GM21825 (cell line): ENCODE measurements around the gene ADIRF.

Source experiments
- ATAC-seq: cut with Tn5 transposase; IDR thresholded peaks from one replicate; pipeline ENCODE4 v1.9.1; 2021; ENCODE audit warnings: mild to moderate bottlenecking, moderate library complexity; ENCODE audit not compliant: unreplicated experiment

The ADIRF gene

DNA sequence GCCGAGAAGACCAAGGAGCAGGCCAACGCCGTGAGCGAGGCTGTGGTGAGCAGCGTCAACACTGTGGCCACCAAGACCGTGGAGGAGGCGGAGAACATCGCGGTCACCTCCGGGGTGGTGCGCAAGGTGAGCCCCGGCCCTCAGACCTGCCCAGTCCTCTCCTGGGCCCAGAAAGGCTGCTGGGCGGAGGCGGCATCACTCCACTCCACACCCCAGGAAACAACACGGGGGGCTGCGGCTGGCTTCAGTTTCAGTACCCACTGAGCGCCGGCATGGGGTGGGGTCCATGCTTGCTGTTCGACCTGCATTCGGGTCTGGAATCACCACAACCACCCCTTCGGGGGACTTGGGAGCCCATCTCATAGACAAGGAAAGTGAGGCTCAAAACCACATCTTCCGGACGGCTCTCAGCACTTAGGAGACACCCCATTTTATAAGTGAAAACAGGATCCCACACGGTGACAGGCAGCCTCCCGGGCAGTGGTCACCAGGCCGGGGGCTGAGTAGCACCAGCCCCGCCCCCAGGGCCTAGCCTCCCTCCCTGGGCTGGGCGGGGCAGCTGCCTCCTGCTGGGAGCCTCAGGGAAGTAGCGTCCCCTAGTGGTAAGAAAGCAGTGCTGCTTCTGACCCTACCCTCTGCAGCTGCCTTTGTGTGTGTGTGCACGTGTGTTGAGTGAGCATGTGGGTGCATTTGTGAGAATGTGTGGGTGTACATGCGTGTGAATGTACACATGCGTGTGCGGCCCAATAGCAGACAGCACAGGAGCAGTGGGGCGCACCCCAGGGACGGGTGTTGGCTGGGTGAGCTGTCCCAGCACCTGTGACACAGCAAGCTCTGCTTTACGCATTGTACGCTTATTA is 8.0 kb upstream of the ADIRF start:
- peak; percentile 58 for ATAC-seq

DNA sequence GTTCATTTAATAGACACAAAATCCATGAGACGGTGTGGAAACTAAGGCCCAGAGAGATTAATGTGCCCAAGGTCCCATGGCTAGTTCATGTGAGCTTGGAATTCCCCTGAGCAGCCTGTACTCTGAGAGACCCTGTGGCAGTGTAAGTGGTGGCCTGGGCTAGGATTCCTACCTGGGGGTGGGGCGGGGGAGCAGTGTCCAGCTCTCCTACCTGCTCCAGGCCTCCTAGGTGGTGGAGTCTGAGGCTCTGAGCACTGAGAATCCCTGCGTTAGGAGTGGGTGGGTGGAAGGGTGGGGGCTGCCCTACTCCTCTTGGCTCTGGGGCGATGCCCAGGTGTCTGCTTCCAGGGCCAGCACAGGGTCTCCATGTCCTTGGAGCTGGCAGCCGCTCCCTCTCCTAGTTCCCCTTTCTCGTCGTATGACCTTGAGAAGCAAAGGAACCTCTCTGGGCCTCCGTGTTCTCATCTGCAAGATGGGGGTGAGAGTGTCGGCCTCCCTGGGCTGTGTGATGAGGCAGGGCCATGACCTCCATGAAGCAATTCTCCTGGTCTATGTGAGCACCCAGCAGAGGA is 7.3 kb upstream of the ADIRF start:
- ATAC-seq, result no peak

DNA sequence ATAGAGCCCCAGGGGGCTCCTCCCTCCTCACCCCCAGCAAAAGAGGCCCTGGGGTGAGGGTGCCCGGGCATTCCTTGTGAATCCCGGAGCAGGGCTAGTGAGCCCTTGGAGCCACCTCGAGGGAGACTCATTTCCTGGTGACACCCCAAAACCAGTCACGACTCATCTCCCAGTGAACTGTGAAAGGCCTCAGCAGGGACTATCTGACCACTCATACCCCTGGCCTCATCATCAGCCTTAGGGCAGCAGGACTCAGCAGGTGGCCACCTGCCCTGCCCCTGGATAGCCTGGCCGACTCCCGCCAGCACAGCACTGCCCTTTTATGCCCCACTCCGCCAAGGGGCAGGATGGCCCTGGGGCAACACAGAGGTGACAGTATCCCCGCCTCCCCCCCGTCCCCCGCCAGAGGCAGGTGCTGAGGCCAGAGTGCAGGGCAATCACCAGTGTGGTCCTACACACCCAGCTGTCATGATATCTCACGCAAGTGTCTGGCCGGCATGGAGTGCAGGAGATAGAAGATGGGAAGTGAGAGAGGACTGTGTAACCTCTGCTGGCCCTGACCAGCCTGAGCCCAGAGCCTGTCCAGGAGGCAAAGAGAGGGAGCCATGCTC is 6.7 kb upstream of the ADIRF start:
- ATAC-seq, result no peak

DNA sequence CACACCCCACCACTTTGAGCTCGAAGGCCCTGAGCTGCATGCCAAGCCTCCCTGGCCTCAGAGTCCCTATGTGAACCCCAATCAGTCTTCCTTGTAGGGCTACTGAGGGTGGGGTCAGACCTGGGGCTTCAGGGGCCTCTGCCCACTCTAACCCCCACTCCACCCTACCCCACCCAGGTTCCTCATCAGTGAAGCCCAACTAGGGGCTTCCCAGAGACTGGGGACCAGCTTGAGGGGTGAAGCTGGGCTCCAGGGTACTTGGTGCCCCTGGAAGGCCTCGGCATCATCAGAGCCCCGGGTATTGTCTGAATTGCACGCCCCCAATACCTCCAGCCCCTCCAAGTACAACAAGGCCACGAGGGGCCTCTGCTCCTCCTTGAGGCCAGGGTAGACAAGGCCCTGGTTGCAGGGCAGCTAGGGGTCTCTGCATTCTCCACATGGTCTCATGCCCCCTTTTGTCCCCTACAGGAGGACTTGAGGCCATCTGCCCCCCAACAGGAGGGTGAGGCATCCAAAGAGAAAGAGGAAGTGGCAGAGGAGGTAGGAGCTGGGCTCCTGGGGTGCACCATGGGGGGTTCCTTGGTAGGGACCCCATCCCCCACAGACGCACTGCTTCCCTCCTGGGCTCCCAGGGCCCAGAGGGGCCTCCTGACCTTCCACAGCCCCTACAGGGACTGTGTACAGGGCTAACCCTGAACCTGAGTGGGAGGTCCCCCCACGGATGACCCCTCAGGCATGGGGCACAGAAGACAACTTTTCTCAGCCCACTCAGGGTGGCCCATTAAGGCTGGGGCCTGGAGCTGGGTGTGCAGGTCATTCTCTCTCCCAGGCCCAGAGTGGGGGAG is 5.9 kb upstream of the ADIRF start:
- no peak for ATAC-seq

DNA sequence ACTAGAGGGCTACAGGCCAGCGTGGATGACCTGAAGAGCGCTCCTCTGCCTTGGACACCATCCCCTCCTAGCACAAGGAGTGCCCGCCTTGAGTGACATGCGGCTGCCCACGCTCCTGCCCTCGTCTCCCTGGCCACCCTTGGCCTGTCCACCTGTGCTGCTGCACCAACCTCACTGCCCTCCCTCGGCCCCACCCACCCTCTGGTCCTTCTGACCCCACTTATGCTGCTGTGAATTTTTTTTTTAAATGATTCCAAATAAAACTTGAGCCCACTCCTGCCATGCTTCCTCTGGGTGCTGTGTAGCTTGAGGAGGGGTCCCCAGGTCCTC is 5.3 kb upstream of the ADIRF start:
- no peak for ATAC-seq

DNA sequence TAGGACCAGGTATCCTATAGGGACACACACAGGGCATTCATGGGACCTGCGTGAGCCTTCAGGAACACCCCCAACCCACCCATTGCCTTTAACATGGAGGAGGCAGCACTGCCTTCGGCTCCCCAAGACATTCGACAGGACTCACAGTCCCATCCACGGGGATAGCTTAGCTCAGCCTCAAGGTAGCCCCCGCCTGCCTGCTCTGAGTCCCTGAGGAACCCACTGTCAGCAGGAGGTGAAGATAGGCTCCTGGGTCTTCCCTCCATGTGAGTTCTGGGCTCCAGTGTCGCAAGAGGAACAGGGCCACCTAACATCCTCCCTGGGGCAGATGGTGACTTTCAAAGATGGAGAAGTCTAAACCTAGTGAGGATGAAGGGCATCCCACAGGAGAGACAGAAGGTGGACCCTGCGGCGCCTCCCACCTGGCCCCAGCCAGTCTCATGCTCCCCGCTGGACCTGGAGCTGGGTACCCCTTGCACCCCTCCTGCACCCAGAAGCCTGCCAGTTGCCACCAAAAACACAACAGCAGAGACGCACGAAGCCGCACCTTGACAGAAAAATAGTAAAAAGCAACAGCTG is 4.9 kb upstream of the ADIRF start:
- no peak for ATAC-seq

DNA sequence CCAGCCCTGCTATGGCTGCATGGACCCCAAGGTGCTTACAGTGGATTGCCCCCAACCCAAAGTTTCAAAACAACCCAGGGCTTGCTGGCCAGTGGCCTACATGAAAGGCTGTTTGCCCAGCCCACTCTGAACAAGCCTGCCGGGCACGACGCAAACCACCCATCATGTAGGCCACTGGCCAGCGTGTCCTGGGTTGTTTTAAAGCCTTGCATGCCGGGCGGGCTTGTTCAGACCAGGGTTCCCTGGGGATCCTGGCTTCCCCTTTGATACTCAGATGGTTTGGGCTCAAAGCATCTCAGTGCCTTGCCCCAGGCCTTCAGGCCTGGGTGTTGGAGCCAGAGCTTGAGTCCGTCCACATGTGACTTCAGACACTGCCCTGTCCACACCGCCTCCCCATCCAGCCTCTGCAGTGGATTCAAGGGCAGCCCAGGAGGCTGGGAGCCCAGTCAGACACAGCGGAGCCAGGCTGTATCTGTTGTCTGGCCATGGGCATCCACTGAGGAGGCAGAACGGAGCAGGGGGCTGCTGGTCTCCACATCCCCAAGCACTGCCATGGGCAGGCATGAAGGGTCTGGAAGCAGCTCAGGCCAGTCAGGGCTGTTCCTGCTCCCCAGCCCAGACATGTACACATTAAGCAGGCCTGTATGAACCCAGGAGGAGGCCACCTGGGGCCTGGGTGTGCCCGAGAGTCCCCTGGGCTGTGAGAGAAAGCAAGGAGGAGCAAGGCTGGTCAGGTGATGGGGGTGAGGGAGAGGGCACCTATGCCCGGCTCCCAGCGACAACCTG is 4.0 kb upstream of the ADIRF start:
- ATAC-seq, result no peak

DNA sequence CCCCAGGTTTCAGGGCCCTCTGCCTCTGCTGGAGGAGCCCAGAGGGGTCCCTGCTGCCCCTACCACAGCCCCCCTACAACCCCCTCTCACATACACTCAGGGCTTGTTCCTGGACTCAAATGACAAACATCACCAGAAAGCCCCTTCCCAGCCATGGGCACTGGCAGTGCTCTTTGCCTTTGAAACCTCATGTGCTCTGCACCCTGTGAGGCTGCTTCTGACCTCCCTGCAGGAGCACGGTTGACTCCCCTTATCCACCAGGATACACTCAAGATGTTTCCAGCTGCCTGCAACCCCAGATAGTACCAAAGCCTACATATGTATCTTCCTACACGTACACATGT is 3.5 kb upstream of the ADIRF start:
- ATAC-seq, result no peak

DNA sequence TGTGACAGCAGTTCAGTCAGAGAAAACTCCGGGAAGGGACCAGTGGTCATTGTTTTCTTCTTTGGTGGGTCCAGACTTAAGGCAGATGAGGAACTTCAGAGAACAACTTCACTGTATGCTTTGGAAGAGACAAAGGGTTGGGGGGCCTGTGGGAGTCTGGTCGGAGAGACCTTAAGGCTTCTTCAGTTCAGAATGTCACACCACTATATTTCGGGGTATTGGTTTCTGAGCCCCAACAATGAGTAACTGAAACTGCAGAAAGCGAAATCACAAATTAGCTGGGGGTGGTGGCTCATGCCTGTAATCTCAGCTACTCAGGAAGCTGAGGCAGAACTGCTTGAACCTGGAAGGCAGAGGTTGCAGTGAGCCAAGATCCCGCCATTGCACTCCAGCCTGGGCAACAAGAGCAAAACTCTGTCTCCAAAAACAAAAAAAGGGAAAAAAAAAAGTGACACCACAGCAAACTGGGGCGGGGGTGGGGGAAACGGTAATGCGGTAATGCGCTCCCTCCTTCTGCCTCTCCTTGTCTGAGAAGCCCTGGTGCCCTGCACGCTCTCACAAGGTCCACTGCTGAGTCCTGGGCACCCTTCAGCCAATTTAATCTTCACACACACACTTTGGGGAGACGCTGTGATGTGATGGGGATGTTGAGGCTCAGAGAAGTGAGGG is 2.2 kb upstream of the ADIRF start:
- no peak for ATAC-seq

DNA sequence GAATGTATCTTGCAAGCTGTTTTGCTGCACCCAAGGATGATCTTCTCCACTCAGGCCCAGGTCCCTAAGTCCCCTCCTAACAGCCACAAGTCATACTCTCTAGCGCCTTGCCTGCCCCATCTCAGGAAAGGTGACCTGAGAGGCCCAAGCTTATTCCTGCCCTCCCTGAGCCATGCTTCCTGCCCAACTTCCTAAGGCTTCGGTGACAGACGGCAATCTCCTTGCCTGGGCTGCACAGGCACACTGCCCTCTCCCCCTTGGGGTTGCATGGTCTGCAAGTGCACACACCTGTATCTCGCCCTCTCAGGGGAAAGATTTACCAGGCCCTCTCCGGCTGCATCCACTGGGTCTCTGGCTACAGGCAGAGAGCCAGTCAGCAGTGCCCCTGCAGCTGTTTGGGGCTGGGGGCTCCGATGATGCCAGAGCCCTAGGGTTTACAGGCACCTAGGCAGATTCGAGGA is 771 bp upstream of the ADIRF start:
- ATAC-seq, result no peak

DNA sequence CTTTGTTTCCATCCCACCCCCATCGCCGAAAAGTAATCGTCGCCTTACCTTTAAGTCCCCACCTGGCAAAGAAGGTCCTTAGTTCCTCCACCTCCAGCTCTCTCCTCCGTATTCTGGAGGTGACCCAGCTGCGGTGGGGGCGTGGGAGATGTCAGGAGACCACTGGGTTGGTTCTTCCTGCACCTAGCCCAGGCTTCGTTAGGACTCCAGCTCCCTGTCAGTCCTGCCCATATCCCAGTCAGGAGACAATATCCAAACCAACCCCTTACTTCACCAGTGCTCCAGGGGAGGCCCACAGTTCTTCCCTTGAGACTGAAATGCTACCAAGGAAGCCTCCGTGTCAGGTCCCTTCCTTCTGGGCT is 693 bp downstream of the ADIRF start:
- ATAC-seq, result no peak

DNA sequence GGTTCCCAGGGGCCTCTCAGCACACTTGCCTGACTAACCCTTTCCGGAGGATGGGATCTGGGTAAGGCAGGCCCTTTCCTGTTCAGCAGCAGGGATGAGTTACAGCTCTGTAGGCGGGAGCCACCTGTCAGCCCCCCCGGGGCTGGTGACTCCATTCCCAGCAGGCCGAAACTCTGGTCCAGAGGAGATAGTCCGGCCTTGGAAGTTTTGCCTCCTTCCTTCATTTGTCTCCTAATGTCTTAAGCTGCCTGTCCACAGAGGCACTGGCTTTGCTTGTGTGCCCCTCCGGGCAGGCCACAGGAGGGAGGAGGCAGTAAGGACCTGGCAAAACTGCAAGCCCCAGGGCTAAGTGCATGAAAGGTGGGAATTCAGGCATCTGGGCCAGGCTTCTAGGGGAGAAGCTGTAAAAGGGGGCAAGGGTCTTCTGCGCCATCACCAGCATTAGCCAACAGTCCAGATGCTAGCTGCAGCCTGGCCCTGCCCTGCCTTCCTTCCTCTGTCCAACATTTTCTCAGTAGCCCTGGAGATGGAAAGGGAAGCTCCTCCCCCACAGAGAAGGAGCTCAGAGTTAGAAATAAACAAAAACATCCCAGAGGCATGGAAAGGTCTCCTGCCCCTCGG is 1.2 kb downstream of the ADIRF start:
- ATAC-seq, result no peak

DNA sequence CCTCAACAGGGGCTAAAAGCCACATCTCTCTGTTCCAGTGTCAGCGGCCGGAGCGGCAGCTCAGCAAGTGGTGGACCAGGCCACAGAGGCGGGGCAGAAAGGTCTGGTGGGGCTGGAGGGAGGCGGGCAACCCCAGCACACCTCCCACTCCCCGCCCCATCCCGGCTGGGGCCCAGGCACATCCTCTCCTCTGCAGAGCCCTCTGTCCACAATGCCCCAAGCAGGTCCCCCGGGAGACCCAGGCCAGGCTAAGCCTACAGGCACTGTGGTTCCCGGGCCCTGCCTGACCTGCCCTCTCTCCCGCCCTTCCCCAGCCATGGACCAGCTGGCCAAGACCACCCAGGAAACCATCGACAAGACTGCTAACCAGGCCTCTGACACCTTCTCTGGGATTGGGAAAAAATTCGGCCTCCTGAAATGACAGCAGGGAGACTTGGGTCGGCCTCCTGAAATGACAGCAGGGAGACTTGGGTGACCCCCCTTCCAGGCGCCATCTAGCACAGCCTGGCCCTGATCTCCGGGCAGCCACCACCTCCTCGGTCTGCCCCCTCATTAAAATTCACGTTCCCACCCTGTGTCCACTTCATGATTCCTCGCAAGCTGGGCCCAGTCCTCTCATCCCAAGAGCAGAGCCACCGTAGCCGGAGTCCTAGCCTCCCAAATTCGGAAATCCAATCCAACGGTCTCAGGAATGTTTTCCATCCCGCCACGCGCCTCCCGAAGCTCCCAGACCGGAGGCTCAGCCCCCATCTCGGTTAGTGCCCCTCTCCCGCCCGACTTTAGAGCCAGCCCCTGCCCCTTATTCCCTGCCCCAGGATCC is 2.1 kb downstream of the ADIRF start:
- ATAC-seq, result no peak

DNA sequence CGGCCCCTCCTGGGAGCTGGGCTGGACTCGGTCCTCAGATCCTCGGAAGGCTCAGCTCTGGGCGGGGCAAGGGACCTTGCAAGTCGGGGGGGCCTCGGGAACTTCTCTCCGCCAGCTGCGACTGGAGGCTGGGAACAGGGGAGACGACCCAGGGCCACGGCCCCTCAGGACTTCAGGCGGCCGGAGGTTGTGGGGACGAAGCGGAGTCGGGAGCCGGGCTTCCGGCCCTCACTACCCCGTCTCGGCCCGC is 2.6 kb downstream of the ADIRF start:
- ATAC-seq, result no peak

DNA sequence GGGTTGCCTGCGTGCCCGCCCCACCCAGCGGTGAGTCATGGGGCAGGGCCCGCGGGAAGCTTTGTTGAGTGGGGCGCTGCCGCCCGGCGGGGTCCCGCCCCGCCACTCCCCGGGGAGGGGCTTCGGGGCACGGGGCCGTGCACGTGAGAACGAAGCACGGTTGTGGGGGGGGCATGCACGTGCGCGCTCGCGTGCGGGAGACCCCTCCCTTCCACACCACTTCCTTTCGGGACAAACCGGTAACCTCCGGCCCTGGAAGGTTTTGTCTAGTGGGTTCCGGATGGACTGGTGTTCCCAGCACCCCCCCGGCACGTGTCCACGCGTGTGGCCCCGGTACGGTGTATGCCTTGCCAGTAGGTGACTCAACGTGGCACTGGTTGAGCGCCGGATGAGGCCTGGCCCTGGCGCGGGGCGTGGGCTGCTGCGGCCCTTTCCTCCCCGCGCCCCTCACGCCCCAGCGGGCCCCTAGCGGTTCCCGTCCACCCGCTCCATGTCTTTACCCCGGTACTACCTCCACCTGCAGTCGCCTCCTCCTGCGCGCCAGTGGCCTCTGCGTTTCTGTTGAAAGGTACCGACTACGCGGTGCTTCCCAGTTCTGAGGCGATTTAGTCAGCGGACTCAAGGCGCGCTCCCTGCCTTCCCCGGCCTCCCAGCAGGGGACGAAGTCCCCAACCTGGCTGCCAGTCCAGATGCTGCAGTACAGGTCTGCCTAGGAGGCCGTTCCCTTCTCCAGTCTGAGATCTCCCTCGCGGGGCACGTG is 3.1 kb downstream of the ADIRF start:
- ATAC-seq, result peak; percentile 66

DNA sequence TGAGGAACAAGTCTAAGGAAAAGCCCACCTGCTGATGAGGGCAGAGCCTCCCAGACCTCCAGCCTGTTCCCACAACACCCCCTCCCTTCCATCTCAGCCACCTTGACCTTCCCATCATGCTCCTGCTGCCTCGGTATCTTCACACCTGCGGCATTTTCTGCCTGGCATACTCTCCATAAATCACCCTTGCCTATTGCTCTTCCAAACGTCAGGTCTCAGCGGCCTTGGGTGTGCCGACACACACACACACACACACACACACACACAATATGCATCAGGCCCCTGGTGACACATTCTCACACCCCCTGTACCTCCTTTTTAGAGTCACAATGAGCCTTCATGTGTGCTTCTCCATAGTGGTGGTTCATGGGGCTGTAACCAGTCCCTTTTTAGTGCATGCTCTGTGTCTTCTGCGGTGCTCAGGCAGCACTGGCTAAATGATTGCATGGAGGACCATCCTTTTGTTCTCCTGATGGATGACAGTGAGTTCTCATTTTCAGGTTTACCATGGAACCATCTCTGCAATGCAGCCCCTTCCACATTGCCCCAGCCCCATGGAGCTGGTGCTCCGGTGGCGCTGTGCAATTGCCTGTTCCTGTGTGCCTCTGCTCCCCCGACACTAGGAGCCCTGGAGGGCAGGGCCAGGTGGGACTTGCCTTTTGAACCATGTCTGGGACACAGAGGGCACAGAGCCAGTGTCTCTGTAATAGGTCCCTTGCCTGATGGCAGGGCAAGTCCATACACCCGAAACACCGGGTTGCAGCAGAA is 4.5 kb downstream of the ADIRF start:
- no peak for ATAC-seq

DNA sequence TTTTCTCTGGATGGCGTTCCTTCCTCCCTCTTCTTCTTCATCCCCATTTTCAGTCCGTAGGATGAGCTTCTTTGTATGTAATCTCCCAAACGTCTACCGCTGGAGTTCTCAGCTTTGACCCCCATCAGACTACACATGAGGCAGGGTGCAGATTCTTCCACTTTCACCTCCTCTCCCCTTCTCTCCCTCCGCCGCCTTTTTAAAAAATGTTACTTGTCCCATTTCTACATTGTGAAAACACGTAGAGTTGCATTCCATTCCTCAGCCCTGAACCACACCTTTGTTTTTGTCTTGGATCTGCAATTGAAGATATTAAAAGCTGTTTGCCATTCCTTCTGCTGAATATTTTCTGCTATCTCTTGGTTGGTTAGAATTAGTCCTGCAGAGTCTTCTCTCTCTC is 6.2 kb downstream of the ADIRF start:
- ATAC-seq, result no peak
